Ramos (cell line): Measurements from ENCODE around the gene RRBP1.

ENCODE experiments used
- in situ Hi-C: fragments of 300-500 bp; cut with MboI; formaldehyde crosslinking; loops from one replicate; pipeline ENCODE4 v1.14.3; 2022; ENCODE audit warnings: low sequenced_read_pairs; ENCODE audit not compliant: unreplicated experiment

The RRBP1 gene

GRCh38 chr20:17640146-17640874, 41.7 kb downstream of the RRBP1 start:
- in situ Hi-C loops, result no loop called here

GRCh38 chr20:17638835-17639407, 43.1 kb downstream of the RRBP1 start:
- in situ Hi-C loops, result no loop called here

GRCh38 chr20:17637985-17638640, 43.9 kb downstream of the RRBP1 start:
- in situ Hi-C loops, result no loop called here

- in situ Hi-C loops, result no loop called here
These were observed 44.6 kb downstream of the RRBP1 start for GRCh38 chr20:17637413-17637780.

GRCh38 chr20:17636523-17637412, 45.3 kb downstream of the RRBP1 start:
- in situ Hi-C loops, result no loop called here

GRCh38 chr20:17635332-17636244, 46.5 kb downstream of the RRBP1 start:
- in situ Hi-C loops, result no loop called here

GRCh38 chr20:17634661-17635331, 47.2 kb downstream of the RRBP1 start:
- in situ Hi-C loops, result no loop called here

- in situ Hi-C loops, result no loop called here
These were observed 48.1 kb downstream of the RRBP1 start for GRCh38 chr20:17633850-17634500.

GRCh38 chr20:17633221-17633849, 48.7 kb downstream of the RRBP1 start:
- in situ Hi-C loops, result no loop called here

- in situ Hi-C loops, result no loop called here
These were observed 50.3 kb downstream of the RRBP1 start for GRCh38 chr20:17631576-17632319.

GRCh38 chr20:17630806-17631195, 51.2 kb downstream of the RRBP1 start:
- in situ Hi-C loops, result no loop called here

- in situ Hi-C loops, result no loop called here
These were observed 51.8 kb downstream of the RRBP1 start for GRCh38 chr20:17630151-17630805.

- in situ Hi-C loops, result no loop called here
These were observed 52.4 kb downstream of the RRBP1 start for GRCh38 chr20:17629678-17630089.

- in situ Hi-C loops, result no loop called here
These were observed 53.0 kb downstream of the RRBP1 start for GRCh38 chr20:17629025-17629424.

GRCh38 chr20:17628101-17628841, 53.8 kb downstream of the RRBP1 start:
- in situ Hi-C loops, result no loop called here
